Keratinocyte (primary cell): ENCODE data around the gene FAM163A. TPM values are rescaled to one million over a fixed set of nuclear protein-coding genes. Genes with fewer than 3 reads are reported as not detected.

Experiments used
- DNase-seq: peaks from one replicate; pipeline ENCODE4 v3.0.0-alpha.2; 2011; ENCODE audit warnings: low read depth, missing footprints, low spot score
- FAIRE-seq: peaks from 2 replicates; lab custom pipeline; 2011; peaks lifted over from hg19 to GRCh38; lab: Jason Lieb, UNC
- H2AFZ ChIP-seq: 2 replicates; pipeline ENCODE4 v1.6.0; 2012; ENCODE audit warnings: low read length, control low read depth, inconsistent platforms; ENCODE audit not compliant: control insufficient read depth
- H3K27ac ChIP-seq: 2 replicates; pipeline ENCODE4 v1.5.1; 2011; ENCODE audit warnings: low read length; ENCODE audit not compliant: control insufficient read depth, insufficient read depth
- H3K27me3 ChIP-seq: 3 replicates; pipeline ENCODE4 v1.6.0; 2011; ENCODE audit warnings: low read length; ENCODE audit not compliant: control insufficient read depth, insufficient read depth; ENCODE audit errors: extremely low read depth
- H3K36me3 ChIP-seq, 2 experiments: 2 replicates in 1 of 2; 3 replicates in 1 of 2; pipeline ENCODE4 v1.5.1; 2011; ENCODE audit warnings: low read length in 2 of 2, mild to moderate bottlenecking in 1 of 2; ENCODE audit not compliant: control insufficient read depth in 2 of 2, insufficient read depth in 2 of 2; ENCODE audit errors: extremely low read depth in 1 of 2
- H3K4me1 ChIP-seq: 3 replicates; pipeline ENCODE4 v1.5.1; 2011; ENCODE audit warnings: low read length; ENCODE audit not compliant: control insufficient read depth, insufficient read depth; ENCODE audit errors: extremely low read depth
- H3K4me2 ChIP-seq: 3 replicates; pipeline ENCODE4 v1.6.0; 2011; ENCODE audit warnings: low read depth, low read length; ENCODE audit not compliant: control insufficient read depth, insufficient read depth; ENCODE audit errors: extremely low read depth
- H3K4me3 ChIP-seq, 3 experiments: fragments of 200-600 bp in 1 of 3; sonication (generic) in 1 of 3; 2 replicates in 2 of 3; 3 replicates in 1 of 3; pipeline ENCODE4 v1.5.1; 2011 to 2016; ENCODE audit warnings: low read length in 3 of 3, mild to moderate bottlenecking in 3 of 3, control low read depth in 2 of 3, inconsistent platforms in 1 of 3, low read depth in 1 of 3, mixed read lengths in 1 of 3, mixed run types in 1 of 3, moderate library complexity in 1 of 3; ENCODE audit not compliant: control insufficient read depth in 2 of 3, insufficient read depth in 2 of 3; ENCODE audit errors: extremely low read depth in 1 of 3
- H3K79me2 ChIP-seq: 2 replicates; pipeline ENCODE4 v1.6.0; 2012; ENCODE audit warnings: low read length; ENCODE audit not compliant: control insufficient read depth, insufficient read depth
- H3K9ac ChIP-seq: 3 replicates; pipeline ENCODE4 v1.6.0; 2011; ENCODE audit warnings: low read length; ENCODE audit not compliant: control insufficient read depth, insufficient read depth; ENCODE audit errors: extremely low read depth
- H3K9me1 ChIP-seq: 3 replicates; pipeline ENCODE4 v1.6.0; 2011; ENCODE audit warnings: low read length; ENCODE audit not compliant: control insufficient read depth, insufficient read depth; ENCODE audit errors: extremely low read depth
- H3K9me3 ChIP-seq: 2 replicates; pipeline ENCODE4 v1.5.1; 2012; ENCODE audit warnings: low read depth, low read length; ENCODE audit not compliant: control insufficient read depth
- H4K20me1 ChIP-seq: 3 replicates; pipeline ENCODE4 v1.6.0; 2011; ENCODE audit warnings: low read length; ENCODE audit not compliant: control insufficient read depth, insufficient read depth; ENCODE audit errors: extremely low read depth
- CTCF ChIP-seq, 3 experiments: IDR thresholded peaks in 1 of 3; conservative IDR thresholded peaks in 1 of 3; optimal IDR thresholded peaks in 1 of 3; 2 replicates in 2 of 3; 3 replicates in 1 of 3; pipeline versions ENCODE3 to v1.5.1; 2011; ENCODE audit warnings: low read length in 3 of 3, mild to moderate bottlenecking in 3 of 3, moderate library complexity in 2 of 3, control low read depth in 1 of 3, inconsistent platforms in 1 of 3; ENCODE audit not compliant: insufficient read depth in 2 of 3; ENCODE audit errors: extremely low read depth in 1 of 3
- EZH2 ChIP-seq: IDR thresholded peaks from one replicate; pipeline ENCODE4 v1.6.1; 2012; ENCODE audit warnings: inconsistent platforms, mild to moderate bottlenecking, low read length, moderate library complexity
- dilution Hi-C: fragments of 300-500 bp; cut with MboI; formaldehyde crosslinking; loops from one replicate; pipeline ENCODE4 v1.7.0; 2020; ENCODE audit warnings: low sequenced_read_pairs; ENCODE audit not compliant: extremely low pct_ligation_motif_present
- polyA plus RNA-seq, 5 experiments: library from polyadenylated mRNA; depleted of rRNA in 3 of 5; stranded (reverse) in 3 of 5; stranded (forward) in 1 of 5; unstranded in 1 of 5; fragments of >200 nt; gene quantifications; 1 replicate in 1 of 5; 2 replicates in 3 of 5; 3 replicates in 1 of 5; pipeline versions ENCODE4 v1.2.1 to v1.2.3, GENCODE V29; 2011 to 2012; ENCODE audit warnings: missing spikeins in 2 of 5, low read depth in 1 of 5, low replicate concordance in 1 of 5

The FAM163A gene
- polyA plus RNA-seq, 1 donor (not counting 4 experiments of a cell fraction or from before 2014, with no cell fraction given) = not detected

- Histone ChIP-seq H3K9me1 (no peaks in the 10 kb centered on the region), H3K36me3 (no peaks in the 10 kb centered on the region), H4K20me1 (peaks cover 2% of the 10 kb centered on the region), H3K27ac (no peak overlapping the region), H2AFZ (no peak overlapping the region), H3K4me3 (no peak overlapping the region), H3K79me2 (no peaks in the 10 kb centered on the region), H3K27me3 (no peaks in the 10 kb centered on the region), H3K9me3 (no peaks in the 10 kb centered on the region), H3K4me1 (no peaks in the 10 kb centered on the region), H3K4me2 (no peak overlapping the region), H3K9ac (no peak overlapping the region)
- DNase-seq (no peak), FAIRE-seq (no peak)
- no peak for TF ChIP-seq EZH2
- TF ChIP-seq CTCF (optimal IDR thresholded peaks at IDR 0.05 in 1 of 3, IDR thresholded peaks at IDR 0.05 in 1 of 3, conservative IDR thresholded peaks at IDR 0.05 in 1 of 3; ENCODE audit: extremely low read depth in 1 of 3, insufficient read depth in 2 of 3, low read length in 3 of 3) = no peak
- dilution Hi-C loops = loop anchor here (25.0 kb wide), 1 partner anchor 102 kb away; no protein-coding TSS in a partner anchor
These were observed 33.2 kb upstream of the FAM163A start for GRCh38 chr1:179709841-179710329.

GRCh38 chr1:179714159-179714558 is 28.9 kb upstream of the FAM163A start:
- no peaks in the 10 kb centered on the region for H3K27me3 ChIP-seq
- no peak overlapping the region for H3K9ac ChIP-seq
- dilution Hi-C loops = loop anchor here (25.0 kb wide), 1 partner anchor 98 kb away; no protein-coding TSS in a partner anchor
- FAIRE-seq (no peak), DNase-seq (no peak)
- TF ChIP-seq CTCF (optimal IDR thresholded peaks at IDR 0.05 in 1 of 3, IDR thresholded peaks at IDR 0.05 in 1 of 3, conservative IDR thresholded peaks at IDR 0.05 in 1 of 3; ENCODE audit: extremely low read depth in 1 of 3, insufficient read depth in 2 of 3, low read length in 3 of 3) (no peak), EZH2 (no peak)
- H3K36me3 ChIP-seq = no peaks in the 10 kb centered on the region
- H3K4me2 ChIP-seq = no peak overlapping the region
- no peaks in the 10 kb centered on the region for H3K9me3 ChIP-seq
- no peaks in the 10 kb centered on the region for H3K4me1 ChIP-seq
- H3K4me3 ChIP-seq = no peak overlapping the region
- no peak overlapping the region for H3K27ac ChIP-seq
- H2AFZ ChIP-seq = no peak overlapping the region
- no peaks in the 10 kb centered on the region for H3K9me1 ChIP-seq
- H3K79me2 ChIP-seq = no peaks in the 10 kb centered on the region
- H4K20me1 ChIP-seq = peaks cover 2% of the 10 kb centered on the region
